Gastrocnemius medialis (tissue), 4 donors: Measurements from ENCODE around the gene LYRM9.

ENCODE experiments used
- CTCF ChIP-seq, 5 experiments: fragments of 450-650 bp in 3 of 5; fragments of 200-600 bp in 2 of 5; sonication (generic) in 2 of 5; IDR thresholded peaks in 4 of 5; conservative IDR thresholded peaks in 1 of 5; 1 replicate in 4 of 5; 2 replicates in 1 of 5; pipeline ENCODE4 v1.5.1; 2016 to 2019; ENCODE audit warnings: antibody characterized with exemption in 5 of 5, mild to moderate bottlenecking in 3 of 5, moderate library complexity in 3 of 5
- POLR2A ChIP-seq, 2 donors: fragments of 450-650 bp; IDR thresholded peaks; one replicate each; pipeline ENCODE4 v1.6.1; 2017; ENCODE audit warnings: antibody characterized with exemption in 2 of 2, mild to moderate bottlenecking in 2 of 2, moderate library complexity in 2 of 2

- TF ChIP-seq POLR2A (IDR thresholded peaks at IDR 0.05) (no peak), CTCF (IDR thresholded peaks at IDR 0.05 in 4 of 5, conservative IDR thresholded peaks at IDR 0.05 in 1 of 5) (no peak)
Observed at GRCh38 chr17:27832831-27833230, 60.3 kb downstream of the LYRM9 start.
